GM19463 (cell line): Measurements from ENCODE around the gene HDHD2.
"Not testable (repeated sequence)": the region's sequence is repeated elsewhere in the genome, so short reads cannot be mapped to it uniquely, and the experiment has no call there.

Experiments
- ATAC-seq: cut with Tn5 transposase; IDR thresholded peaks from one replicate; pipeline ENCODE4 v1.9.1; 2021; ENCODE audit warnings: mild to moderate bottlenecking, moderate library complexity; ENCODE audit not compliant: unreplicated experiment

HDHD2 gene

DNA sequence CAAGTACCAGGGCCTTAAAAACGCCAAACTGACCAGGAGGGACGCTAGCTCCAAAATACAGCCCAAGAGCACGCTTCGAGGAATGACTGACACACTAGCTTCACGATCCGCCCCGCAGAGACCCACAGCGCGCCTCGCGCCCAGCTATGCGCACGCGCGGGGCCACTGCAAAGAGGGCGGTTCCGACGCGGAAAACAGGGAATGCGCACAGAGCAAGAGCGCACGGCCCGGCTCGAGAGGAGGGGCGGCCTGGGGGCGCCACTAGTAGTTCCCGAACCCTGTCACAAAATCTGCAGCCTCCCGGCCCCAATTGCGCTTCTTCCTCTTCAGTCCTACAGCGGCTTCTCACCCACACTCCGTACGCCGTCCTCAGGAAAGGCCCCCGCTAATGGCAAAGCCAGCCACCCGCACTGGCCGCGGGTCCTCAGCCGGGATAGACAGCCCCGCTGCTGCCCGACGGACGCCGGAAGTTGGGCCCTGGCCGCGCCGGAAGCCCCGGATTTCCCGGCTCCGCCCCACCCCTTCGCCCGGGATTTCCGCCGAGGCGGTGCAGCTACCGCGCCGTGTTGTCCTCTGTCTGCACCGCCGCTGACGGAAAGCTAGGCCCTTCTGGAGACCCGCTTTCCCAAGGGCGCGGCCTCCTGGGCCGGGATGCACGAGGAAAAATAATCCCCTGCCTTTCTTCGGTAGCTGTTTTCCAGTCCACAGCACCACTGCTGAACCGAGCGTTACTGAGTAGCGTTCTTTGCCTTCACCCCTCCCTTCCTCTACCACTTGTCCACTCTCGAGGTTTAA lies at the start of gene HDHD2:
Gene HDHD2, minus strand, starts transcription at position 472 of the 795 bp plus-strand sequence. CDS start 14,061 bp downstream, outside the sequence.
- peak; percentile 96 for ATAC-seq

- ATAC-seq: not testable (repeated sequence)
Measured at GRCh38 chr18:47195961-47196360, 45.7 kb upstream of the HDHD2 start.

DNA sequence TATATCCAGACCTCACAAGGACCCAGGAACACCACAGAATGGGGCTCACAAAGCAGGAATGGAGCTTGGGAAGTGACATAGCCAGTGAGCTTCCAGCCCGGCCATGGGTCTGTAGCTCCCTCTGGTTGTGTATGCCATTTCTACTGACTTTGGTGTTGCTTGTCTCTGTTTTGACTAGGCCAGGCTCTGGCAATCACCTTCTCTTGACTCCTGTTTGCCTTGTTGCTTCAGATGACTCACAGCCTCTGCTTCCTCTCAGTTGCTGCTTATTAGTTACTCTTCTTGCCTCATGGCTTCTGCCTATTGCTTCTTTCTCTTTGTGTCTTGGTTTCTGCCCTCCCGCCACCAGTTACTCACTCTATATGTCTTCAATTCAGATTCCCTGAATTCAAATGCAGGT lies 41.7 kb upstream of the HDHD2 start:
- ATAC-seq: no peak

DNA sequence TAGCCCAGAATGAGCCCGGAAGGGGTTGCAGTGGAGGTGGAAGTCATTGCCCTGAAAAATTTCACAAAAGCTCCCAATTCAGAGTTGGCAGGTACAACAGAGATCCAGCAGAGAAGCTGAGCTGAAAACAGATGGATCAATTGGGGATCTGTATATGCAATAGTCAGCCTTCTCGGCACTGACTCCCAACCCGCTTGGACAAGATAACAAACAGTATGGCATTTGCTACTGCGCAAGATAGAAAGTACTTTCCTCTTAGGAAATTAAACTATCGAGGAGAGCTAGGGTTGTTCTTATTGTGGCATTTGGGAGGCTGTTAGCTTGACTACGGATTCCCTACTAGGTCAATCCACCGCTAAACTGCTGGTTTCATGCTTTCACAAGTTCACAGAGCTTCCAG lies 37.4 kb upstream of the HDHD2 start:
- no peak for ATAC-seq

- no peak for ATAC-seq
Measured at GRCh38 chr18:47184419-47185050, 34.2 kb upstream of the HDHD2 start.

DNA sequence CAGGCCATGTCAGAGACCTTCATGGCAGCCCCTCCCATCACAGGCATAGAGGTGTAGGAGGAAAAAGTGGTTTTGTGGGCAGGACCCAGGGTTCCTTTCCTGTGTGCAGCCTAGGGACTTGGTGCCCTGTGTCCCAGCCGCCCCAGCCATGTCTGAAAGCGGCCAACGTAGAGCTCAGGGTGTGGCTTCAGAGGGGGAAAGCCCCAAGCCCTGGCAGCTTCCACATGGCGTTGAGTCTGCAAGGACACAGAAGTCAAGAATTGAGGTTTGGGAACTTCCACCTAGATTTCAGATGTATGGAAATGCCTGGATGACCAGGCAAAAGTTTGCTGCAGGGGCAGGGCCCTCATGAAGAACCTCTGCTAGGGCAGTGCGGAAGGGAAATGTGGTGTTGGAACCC lies 31.9 kb upstream of the HDHD2 start:
- ATAC-seq: not testable (repeated sequence)

DNA sequence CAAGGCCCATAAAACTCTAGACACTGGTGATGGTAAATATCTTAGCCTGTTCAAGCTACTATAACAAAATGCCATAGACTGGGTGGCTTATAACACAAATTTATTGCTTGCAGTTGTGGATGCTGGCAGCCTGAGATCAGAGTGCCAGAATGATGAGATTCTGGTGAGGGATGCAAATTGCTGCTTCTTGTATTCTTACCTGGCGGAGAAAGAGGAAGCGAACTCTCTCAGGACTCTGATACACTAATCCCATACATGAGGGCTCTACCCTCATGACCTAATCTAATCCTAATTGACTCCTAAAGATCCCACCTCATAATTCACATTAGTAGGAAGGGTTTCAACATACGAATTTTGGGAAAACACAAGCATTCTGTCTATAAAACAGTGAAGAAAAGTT lies 30.5 kb upstream of the HDHD2 start:
- ATAC-seq: no peak

- no peak for ATAC-seq
Measured at GRCh38 chr18:47179520-47179919, 29.2 kb upstream of the HDHD2 start.

GRCh38 chr18:47175898-47176575 lies 25.7 kb upstream of the HDHD2 start, which contains the start of gene IER3IP1:
TSS of gene IER3IP1 (minus strand) at chr18:47176364. CDS start at chr18:47176277, 87 bp downstream.
- peak; percentile 82 for ATAC-seq

DNA sequence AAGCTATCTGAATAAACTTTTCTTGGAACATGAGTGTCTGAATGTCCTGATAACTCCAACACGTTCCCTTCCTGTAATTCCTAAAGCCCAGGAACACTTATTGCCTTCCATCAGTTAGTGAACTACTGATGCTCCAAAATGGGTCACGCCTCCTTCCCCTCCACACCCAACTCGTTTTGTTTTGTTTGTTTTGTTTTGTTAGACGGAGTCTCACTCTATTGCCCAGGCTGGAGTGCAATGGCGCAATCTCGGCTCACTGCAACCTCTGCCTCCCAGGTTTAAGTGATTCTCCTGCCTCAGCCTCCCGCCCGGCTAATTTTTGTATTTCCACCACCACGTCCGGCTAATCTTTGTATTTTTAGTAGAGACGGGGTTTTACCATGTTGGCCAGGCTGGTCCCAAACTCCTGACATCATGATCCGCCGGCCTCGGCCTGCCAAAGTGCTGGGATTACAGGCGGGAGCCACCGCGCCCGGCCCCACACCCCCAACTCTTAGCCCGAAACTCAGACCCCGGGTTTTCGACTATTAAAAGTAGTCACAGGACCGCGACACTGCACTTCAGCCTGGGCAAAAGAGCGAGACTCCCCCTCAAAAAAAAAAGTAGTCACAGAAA lies 25.1 kb upstream of the HDHD2 start:
- peak; percentile 4 for ATAC-seq

GRCh38 chr18:47174545-47175116 lies 24.3 kb upstream of the HDHD2 start:
- no peak for ATAC-seq

DNA sequence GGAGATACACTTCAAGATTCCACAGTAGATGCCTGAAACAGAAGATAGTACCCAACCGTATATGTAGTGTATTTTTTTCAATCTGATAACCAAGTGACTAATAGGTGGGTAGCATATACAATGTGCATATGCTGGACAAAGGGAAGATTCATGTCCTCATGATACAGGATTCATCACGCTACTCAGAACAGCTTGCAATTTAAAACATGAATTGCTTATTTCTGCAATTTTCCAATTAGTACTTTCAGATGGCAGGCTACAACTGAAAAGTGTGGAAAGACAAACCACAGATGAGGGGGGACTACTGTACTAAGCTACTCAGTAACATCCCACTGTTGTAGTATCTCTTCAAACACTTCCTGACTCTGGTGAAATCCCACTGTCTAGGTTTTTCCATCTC lies 22.2 kb upstream of the HDHD2 start:
- no peak for ATAC-seq

DNA sequence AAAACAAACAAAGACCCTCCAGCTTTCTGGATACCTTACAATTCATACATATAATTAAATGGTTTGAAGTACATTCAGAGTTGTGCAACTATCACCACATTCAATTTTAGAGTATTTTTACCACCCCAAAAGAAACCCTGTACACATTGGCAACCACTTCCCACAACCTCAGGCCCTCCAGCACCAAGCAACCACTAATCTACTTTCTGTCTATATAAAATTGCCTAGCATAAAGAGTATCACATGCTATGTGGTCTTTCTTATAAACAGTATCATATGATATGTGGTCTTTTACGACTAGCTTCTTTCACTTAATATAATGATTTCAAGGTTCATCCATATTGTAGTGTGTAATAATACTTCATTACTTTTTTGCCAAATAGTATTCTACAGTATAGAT lies 18.6 kb upstream of the HDHD2 start:
- ATAC-seq: no peak

- no peak for ATAC-seq
Measured at GRCh38 chr18:47168509-47168908, 18.2 kb upstream of the HDHD2 start.

DNA sequence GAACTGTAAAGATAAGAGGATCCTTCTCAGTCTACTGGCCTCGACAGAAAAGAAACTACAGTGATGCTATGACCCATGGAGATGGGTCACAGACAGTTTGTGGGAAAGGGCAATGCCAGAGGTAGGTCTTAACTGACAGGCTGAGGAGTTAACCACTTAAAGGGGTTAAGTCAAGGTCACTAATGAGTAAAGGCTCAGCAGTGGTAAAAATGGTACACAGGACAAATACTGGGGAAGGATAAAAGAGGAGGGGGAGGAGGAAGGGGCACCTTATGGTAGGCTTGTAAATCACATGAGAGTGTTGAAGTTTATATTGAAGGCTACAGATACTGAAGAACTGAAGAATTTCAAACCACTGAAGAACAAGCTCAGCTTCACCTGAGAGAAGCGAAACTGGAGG lies 16.0 kb upstream of the HDHD2 start:
- peak; percentile 49 for ATAC-seq

DNA sequence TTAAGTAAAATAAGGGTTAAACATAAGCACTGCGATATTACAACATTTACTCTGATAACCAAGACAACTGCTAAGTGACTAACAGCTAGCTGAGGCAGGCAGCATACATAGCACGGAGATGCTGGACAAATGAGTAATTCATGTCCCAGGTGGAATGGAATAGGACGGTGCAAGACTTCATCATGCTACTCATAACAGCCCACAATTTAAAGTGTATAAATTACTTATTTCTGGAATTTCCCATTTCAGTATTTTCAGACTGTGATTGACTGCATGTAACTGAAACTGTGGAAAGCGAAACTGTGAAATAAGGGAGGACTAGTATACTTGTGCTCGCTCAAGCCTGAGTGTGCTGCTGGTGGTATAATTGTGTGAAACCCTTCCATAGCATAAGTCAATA lies 12.9 kb upstream of the HDHD2 start:
- peak; percentile 79 for ATAC-seq

GRCh38 chr18:47160256-47160655 lies 10.0 kb upstream of the HDHD2 start:
- no peak for ATAC-seq

- not testable (repeated sequence) for ATAC-seq
Measured at GRCh38 chr18:47158404-47158803, 8.1 kb upstream of the HDHD2 start.

DNA sequence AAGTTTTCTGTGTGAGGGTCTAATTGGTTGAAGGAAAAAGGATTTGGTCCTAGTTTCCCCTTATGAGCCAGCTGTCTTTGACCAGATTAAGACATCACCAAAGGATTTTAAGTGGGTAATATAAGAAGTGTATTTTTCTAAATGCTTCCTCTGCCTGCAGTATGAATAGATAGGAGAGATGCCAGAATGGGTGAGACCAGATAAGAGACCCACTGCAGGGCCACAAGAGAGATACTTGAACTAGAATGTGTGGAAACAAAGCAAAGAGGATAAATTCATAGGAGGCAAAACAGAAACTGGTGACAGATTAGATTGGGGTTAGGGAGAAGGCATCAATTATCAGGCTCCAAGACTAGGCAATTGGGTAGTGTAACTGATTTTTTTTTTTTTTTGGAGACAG lies 1.1 kb upstream of the HDHD2 start:
- ATAC-seq: no peak

- peak; percentile 3 for ATAC-seq
Measured at GRCh38 chr18:47150824-47151366, 595 bp upstream of the HDHD2 start.
